GM10266 (cell line): Measurements from ENCODE around the gene RASSF6.

Experiments used
- DNase-seq: peaks from one replicate; pipeline ENCODE4 v3.0.0; 2012; ENCODE audit errors: extremely low spot score
- TF ChIP-seq, protein P1 (sequence below): IDR thresholded peaks from 2 replicates; pipeline ENCODE4 v1.5.1; 2012; ENCODE audit warnings: mild to moderate bottlenecking, low read depth; ENCODE audit not compliant: control insufficient read depth, insufficient read depth; ENCODE audit errors: missing control alignments

The RASSF6 gene

DNA sequence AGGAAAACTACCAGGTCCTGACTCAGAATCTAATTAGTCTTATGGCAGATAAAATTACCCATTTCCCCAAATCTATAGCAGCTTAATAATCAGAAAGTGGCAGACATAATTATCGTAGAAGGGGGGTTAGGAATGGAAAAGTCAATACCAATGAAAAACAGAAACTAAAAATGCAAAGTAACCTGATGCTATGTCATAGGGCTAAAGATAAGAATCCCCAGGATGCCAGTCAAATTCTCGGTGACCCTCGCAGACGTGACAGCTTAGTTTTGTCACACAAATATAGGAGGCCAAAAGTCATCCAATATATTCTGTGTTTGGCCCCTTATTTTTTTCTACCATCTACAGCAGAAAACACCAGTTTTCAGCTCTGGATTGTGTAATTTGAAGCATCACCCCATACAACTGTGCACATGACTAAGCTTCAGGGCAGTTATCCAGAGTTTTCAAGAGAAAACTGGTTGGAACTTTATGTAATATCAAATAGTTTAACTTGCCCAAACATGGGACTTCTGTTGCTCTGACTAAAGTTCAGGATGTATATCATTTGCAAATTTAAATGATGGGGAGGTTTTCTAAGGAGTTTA is 30.9 kb downstream of the RASSF6 start:
- DNase-seq, result no peak
- TF ChIP-seq, protein P1, sequence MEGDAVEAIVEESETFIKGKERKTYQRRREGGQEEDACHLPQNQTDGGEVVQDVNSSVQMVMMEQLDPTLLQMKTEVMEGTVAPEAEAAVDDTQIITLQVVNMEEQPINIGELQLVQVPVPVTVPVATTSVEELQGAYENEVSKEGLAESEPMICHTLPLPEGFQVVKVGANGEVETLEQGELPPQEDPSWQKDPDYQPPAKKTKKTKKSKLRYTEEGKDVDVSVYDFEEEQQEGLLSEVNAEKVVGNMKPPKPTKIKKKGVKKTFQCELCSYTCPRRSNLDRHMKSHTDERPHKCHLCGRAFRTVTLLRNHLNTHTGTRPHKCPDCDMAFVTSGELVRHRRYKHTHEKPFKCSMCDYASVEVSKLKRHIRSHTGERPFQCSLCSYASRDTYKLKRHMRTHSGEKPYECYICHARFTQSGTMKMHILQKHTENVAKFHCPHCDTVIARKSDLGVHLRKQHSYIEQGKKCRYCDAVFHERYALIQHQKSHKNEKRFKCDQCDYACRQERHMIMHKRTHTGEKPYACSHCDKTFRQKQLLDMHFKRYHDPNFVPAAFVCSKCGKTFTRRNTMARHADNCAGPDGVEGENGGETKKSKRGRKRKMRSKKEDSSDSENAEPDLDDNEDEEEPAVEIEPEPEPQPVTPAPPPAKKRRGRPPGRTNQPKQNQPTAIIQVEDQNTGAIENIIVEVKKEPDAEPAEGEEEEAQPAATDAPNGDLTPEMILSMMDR, result no peak

DNA sequence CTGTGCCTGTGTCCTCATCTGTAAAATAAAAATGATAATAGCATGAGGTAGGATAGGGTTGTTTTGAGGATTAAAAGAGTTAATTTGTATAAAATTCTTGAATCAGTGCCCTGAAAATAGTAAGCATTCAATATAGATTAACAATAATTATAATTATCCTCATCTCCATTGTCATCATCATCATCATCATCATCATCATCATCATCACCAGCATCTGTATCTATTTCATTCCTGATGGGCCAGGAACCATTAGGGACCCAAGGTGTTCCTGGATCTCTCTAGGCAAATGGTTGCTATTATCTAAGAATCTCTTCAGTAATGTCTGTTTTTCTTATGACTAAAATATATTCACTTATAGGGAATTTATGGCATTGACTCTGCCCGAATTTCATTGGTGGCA is 31.6 kb downstream of the RASSF6 start:
- DNase-seq, result no peak
- TF ChIP-seq, protein P1, result no peak

GRCh38 chr4:73586666-73587065 is 33.6 kb downstream of the RASSF6 start:
- TF ChIP-seq, protein P1, result no peak

DNA sequence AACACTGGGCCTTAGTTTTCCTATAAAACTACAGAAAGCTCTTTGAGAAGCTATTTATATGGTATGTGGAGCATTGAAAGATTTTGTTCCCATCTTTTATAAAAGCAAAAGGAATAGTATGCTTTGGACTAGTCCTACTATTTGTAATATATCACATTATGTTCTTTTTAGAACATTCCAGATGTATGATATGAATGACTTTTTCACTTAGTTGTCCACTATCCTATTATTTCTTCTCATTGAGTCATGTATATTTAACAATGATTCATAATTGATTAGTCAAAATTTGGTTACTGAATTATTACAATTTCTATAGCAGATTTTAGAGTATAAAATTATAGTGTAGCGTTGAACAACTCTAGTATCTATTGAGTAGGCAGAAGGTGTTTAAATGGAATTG is 34.2 kb downstream of the RASSF6 start:
- TF ChIP-seq, protein P1, result no peak
- no peak for DNase-seq

More at GRCh38 chr4:73586666-73587065, 33.6 kb downstream of the RASSF6 start:
- no peak for DNase-seq

GRCh38 chr4:73585345-73585744 is 34.9 kb downstream of the RASSF6 start:
- DNase-seq, result no peak
- TF ChIP-seq, protein P1, result no peak

GRCh38 chr4:73583666-73584065 is 36.6 kb downstream of the RASSF6 start:
- DNase-seq, result no peak
- TF ChIP-seq, protein P1, result no peak

GRCh38 chr4:73577371-73577770 is 42.9 kb downstream of the RASSF6 start:
- no peak for DNase-seq
- TF ChIP-seq, protein P1, result no peak
